T-helper 2 cell treated with Interferon-gamma antibody and Interleukin-4, amounts not matched to agents 5 μg/mL and 100 μg/mL, for 36 hours (primary cell): ENCODE results near the gene LIMCH1.

Experiments
- DNase-seq: peaks from one replicate; pipeline ENCODE4 v3.0.0; 2021; ENCODE audit warnings: low spot score
- H3K27ac Mint-ChIP-seq: one replicate; pipeline ENCODE4 v1.8.0; 2021; ENCODE audit warnings: mild to moderate bottlenecking, mixed read lengths
- H3K27me3 Mint-ChIP-seq: one replicate; pipeline ENCODE4 v1.8.0; 2021; ENCODE audit warnings: low read depth, mixed read lengths
- H3K36me3 Mint-ChIP-seq: one replicate; pipeline ENCODE4 v1.8.0; 2021; ENCODE audit warnings: low read depth, mixed read lengths
- H3K4me1 Mint-ChIP-seq: one replicate; pipeline ENCODE4 v1.8.0; 2021; ENCODE audit warnings: low read depth, mixed read lengths
- H3K4me3 Mint-ChIP-seq: one replicate; pipeline ENCODE4 v1.8.0; 2022; ENCODE audit warnings: mild to moderate bottlenecking, moderate library complexity, mixed read lengths
- H3K9me3 Mint-ChIP-seq: one replicate; pipeline ENCODE4 v1.8.0; 2021; ENCODE audit warnings: mixed read lengths

LIMCH1 gene

DNA sequence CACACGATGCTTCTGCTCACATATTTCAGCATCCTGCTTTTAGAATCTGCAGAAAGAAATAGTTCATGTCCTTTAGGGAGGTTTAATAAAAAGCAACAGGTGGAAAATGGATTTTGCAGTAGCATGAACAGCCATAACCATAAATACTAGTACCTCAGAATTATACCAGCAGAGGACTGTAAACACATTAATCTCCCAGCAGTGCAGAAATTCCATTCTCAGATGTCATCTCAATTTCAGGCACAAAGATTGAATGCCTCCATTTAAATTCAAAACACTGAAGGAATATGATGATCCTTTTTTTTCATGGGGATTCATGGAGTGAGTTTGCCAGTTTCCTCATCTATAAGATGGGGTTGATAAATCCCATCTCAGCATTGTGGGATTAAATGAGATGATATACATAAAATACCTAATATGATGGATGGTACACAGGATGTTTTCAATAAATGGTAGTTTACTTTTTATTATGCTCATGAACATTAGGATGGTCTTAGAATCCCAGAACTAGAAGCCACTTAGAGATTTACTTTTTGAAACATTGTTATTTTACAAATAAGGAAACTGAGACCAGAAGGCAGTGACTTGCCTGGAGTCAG lies 566 bp upstream of the LIMCH1 start:
- H3K27me3 Mint-ChIP-seq, result no peaks in the 10 kb centered on the region
- DNase-seq, result no peak
- no peak overlapping the region for H3K4me3 Mint-ChIP-seq
- no peaks in the 10 kb centered on the region for H3K4me1 Mint-ChIP-seq
- no peak overlapping the region for H3K27ac Mint-ChIP-seq
- no peaks in the 10 kb centered on the region for H3K9me3 Mint-ChIP-seq
- no peaks in the 10 kb centered on the region for H3K36me3 Mint-ChIP-seq

DNA sequence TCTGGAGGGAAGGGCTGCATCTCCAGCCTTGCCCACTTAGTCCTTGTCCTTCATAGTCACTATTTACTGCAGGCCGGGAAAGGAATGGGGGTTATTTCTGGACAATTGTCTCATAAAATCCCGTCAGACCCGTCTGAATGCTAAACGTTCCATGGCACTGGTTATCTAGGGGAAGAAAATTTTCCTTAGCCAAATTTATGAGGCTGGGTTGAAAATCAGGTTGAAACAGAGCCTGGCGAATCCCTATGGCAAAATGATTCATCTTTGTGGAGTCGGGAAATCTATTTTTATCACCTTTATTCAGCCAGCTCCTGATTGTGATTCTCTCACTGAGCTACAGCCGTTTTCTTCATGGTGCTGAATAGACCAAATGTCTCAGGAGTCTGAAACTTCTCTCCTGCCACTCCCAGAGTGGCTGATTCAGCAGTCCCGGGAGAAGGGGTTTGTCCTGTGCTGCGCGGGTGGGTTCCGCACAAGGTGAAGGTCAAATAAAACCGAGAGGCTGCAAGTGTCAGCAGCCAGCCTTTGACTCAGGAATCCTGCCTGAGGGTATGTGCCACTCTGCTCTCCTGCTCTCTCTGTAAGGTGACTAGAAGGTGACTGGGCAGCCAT lies 1.0 kb downstream of the LIMCH1 start:
- Mint-ChIP-seq H3K27me3 (no peaks in the 10 kb centered on the region), H3K4me3 (no peak overlapping the region), H3K9me3 (no peaks in the 10 kb centered on the region), H3K4me1 (no peaks in the 10 kb centered on the region), H3K27ac (no peak overlapping the region), H3K36me3 (no peaks in the 10 kb centered on the region)
- no peak for DNase-seq

DNA sequence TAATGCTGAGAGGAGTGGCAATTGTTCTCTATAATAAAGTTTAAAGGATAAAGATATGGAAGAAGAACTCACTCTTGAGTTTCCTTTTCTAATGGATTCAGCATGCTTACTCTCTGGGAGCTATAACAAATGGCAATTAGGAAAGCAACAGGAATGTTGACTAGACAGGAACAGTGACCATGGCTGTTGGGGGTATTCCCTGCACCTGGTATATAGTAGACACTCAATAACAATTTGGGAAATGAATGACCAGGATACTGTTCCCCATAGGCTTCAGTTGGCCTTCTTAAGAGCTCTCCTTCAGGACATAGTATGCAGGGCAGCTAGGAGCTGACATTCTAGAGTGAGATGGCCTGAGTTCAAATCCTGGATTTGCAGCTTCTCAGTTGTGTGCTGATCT lies 1.8 kb downstream of the LIMCH1 start:
- DNase-seq, result no peak
- H3K27me3 Mint-ChIP-seq, result no peaks in the 10 kb centered on the region
- no peaks in the 10 kb centered on the region for H3K4me1 Mint-ChIP-seq
- H3K9me3 Mint-ChIP-seq, result no peaks in the 10 kb centered on the region
- no peak overlapping the region for H3K27ac Mint-ChIP-seq
- no peak overlapping the region for H3K4me3 Mint-ChIP-seq
- H3K36me3 Mint-ChIP-seq, result no peaks in the 10 kb centered on the region

DNA sequence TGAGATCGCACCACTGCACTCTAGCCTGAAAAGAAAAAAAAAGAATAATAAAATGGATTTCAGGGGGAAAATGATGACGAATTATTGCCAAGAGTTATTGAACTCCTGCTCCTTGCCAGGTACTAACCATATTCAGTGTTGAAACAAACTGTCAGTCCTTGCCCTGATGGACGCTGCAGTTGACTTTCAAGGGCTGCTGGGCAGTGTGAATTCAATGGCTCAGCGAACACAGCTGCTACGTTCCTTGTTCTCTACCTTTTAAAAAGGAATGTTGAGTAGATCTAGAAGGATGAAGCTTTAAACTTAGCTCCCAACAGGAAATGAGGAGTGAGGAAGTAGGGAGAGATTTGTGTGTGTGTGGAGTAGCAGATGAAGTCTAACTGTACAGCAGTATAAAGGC lies 2.7 kb downstream of the LIMCH1 start:
- Mint-ChIP-seq H3K9me3 (no peaks in the 10 kb centered on the region), H3K27ac (no peak overlapping the region), H3K4me3 (no peak overlapping the region), H3K4me1 (no peaks in the 10 kb centered on the region), H3K36me3 (no peaks in the 10 kb centered on the region), H3K27me3 (no peaks in the 10 kb centered on the region)
- DNase-seq, result no peak

DNA sequence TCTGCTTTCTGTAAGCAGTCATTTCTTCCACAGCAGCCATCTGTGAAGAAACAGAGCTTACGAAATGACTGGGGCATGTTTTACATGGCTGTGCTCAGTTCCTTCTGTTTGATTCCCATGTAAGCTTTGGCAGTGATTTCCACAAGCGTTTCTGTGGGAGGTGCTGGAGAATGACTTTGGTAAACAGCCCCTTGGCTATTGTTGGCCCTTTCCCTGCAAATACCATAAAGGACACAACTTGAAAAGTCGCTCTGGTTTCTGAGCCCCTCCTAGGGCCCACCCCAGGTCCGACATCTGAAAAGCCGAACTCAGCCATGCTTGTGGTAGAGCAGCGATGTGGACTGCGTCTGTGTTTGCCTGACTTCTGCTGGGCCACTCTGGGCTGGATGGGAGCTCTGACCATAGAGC lies 3.7 kb downstream of the LIMCH1 start:
- no peak overlapping the region for H3K4me3 Mint-ChIP-seq
- H3K36me3 Mint-ChIP-seq, result no peaks in the 10 kb centered on the region
- H3K4me1 Mint-ChIP-seq, result no peaks in the 10 kb centered on the region
- H3K9me3 Mint-ChIP-seq, result no peaks in the 10 kb centered on the region
- DNase-seq, result no peak
- no peak overlapping the region for H3K27ac Mint-ChIP-seq
- H3K27me3 Mint-ChIP-seq, result no peaks in the 10 kb centered on the region

DNA sequence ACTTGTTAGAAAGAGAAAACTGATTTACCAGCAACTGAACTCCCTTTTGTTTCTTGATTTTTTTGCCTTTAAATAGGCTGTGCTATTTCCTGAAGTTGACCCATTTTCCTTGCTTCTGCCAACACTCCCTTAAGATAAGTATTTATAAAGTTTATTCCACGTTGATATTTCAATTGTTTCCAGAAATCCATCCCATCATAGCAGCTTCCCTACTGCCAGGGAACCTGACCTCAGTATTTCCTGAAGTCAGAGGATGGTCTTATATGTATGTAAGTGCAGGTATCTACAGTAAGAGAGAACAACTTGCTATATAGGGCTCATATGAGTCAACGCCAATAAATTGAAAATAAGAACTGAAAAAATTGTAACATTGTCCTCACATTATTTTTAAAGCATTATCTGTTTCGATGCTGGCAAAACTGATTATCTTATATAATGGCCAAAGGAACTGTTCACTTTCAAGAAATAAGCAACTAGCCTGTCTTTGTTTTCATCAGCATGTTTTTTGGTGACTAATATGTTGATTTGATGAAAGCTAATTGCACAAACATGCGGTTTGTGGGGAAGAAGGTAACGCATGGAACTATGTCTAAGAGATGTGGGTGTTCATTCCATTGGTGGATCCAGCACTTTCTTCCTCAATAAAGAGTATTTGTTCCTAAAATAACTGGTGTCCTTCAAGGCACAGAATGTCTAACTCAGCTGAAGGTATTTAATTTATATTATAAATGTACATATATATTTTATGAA lies 4.7 kb downstream of the LIMCH1 start:
- no peaks in the 10 kb centered on the region for H3K4me1 Mint-ChIP-seq
- no peak overlapping the region for H3K4me3 Mint-ChIP-seq
- H3K9me3 Mint-ChIP-seq, result no peaks in the 10 kb centered on the region
- no peaks in the 10 kb centered on the region for H3K36me3 Mint-ChIP-seq
- no peaks in the 10 kb centered on the region for H3K27me3 Mint-ChIP-seq
- no peak overlapping the region for H3K27ac Mint-ChIP-seq
- DNase-seq, result no peak

DNA sequence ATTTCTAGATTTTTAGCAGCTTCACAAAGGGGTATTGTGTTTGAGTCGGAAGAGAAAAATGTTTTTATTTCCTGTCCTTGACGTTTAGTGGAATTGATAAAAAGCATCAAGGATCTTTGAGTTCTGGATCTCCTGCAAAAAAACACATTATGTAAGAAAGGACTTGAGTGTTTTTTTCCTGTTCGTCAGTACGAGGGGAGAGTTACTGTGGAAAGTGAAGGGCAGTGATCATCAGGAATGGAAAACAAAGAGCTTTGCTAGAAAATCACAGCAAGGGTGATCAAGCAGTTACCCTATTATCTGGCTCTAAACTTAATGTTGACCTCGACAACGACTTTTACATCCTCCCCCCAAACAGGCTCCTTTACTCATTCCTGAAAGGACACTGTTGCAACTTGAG lies 7.3 kb downstream of the LIMCH1 start:
- H3K27ac Mint-ChIP-seq, result no peak overlapping the region
- H3K4me1 Mint-ChIP-seq, result no peaks in the 10 kb centered on the region
- H3K9me3 Mint-ChIP-seq, result no peaks in the 10 kb centered on the region
- H3K4me3 Mint-ChIP-seq, result no peak overlapping the region
- H3K27me3 Mint-ChIP-seq, result no peaks in the 10 kb centered on the region
- H3K36me3 Mint-ChIP-seq, result no peaks in the 10 kb centered on the region
- DNase-seq, result no peak

DNA sequence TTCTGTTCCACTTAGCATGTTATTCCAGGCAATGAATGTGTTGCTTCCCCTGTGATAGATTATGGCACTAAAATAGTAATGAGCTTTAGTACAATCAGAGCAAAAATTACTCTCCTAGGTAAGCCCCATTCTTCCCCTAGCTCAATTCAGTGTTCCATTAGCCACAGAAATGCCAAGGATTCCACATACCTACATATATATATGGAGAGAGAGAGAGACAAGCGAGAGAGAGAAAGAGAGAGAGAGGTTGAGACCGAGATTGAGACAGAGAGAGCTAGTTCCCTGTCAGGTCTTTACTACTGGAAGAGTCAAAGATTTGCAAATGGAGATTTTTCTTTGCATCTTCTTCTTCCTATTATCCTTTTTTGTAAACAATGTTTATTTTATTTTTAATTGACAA lies 8.7 kb downstream of the LIMCH1 start:
- no peaks in the 10 kb centered on the region for H3K36me3 Mint-ChIP-seq
- H3K4me1 Mint-ChIP-seq, result no peaks in the 10 kb centered on the region
- no peak for DNase-seq
- no peak overlapping the region for H3K4me3 Mint-ChIP-seq
- no peaks in the 10 kb centered on the region for H3K9me3 Mint-ChIP-seq
- no peak overlapping the region for H3K27ac Mint-ChIP-seq
- no peaks in the 10 kb centered on the region for H3K27me3 Mint-ChIP-seq

DNA sequence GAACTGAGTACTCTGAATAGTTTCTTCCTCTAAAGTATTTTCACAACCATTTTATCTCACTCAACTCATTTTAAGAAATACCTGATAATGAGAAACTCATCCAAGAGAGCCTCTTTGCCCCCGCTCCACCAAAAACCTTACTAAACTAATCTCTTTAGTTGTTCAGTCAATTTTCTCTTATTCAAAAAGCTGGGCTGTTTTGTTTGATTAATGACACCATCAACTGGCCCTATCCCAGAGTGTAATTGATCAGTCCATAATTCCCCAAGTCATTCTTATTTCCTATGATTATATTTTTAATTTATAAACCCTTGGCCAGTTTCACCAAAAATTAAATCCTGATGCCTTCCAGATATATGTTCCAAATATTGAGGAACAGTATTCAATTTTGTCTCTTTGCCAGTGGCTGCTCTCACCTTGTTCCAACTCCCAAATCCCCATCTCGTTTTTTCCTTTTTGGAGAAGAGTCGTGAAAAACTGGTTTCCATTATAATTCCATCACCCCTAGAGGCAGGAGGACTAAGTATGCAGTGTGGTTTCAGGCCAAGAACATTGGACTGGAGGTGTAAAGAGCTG lies 10.4 kb downstream of the LIMCH1 start:
- no peaks in the 10 kb centered on the region for H3K9me3 Mint-ChIP-seq
- H3K4me3 Mint-ChIP-seq, result no peak overlapping the region
- no peaks in the 10 kb centered on the region for H3K27me3 Mint-ChIP-seq
- H3K27ac Mint-ChIP-seq, result no peak overlapping the region
- no peak for DNase-seq
- no peaks in the 10 kb centered on the region for H3K4me1 Mint-ChIP-seq
- no peaks in the 10 kb centered on the region for H3K36me3 Mint-ChIP-seq

DNA sequence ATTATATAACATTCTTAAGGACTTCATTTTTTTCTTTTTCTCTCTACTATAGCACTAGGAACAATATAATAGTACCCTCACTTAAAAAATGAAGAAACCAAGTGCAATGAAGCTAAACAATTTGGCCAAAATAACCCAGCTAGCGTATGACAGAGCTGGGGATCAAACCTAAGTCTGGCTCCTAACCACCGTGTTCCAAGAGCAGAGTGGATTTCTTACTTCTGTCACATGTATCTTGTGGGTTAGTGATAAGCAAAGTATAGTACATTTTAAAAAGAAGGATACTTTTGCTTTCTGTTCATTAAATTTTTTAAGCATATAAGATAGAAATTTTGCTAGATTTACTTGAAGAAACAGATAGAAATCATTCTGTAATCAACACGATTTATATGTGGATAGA lies 11.5 kb downstream of the LIMCH1 start:
- Mint-ChIP-seq H3K27me3 (no peaks in the 10 kb centered on the region), H3K4me1 (no peaks in the 10 kb centered on the region)

DNA sequence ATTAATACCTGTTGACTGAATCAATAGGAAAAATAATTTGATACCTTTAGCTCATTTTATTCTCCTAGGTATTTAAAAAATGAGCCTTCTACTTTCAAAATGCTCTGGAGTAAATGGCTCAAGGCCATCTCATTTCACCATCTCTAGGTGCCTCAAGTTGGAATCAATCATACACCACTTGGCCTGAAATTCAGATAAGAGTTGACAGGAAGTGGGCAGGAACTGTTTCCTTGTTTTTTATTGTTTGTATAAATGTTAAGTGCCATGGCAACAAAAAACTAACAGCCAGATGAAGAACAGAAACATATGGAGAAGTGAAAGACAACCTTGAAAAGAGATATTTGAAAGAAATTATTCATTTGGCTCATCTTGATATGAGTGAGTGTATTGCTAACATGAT lies 12.4 kb downstream of the LIMCH1 start:
- no peaks in the 10 kb centered on the region for H3K27me3 Mint-ChIP-seq

More for the DNA sequence above, 11.5 kb downstream of the LIMCH1 start:
- H3K4me3 Mint-ChIP-seq, result no peak overlapping the region
- DNase-seq, result no peak
- no peaks in the 10 kb centered on the region for H3K9me3 Mint-ChIP-seq
- no peak overlapping the region for H3K27ac Mint-ChIP-seq
- no peaks in the 10 kb centered on the region for H3K36me3 Mint-ChIP-seq

DNA sequence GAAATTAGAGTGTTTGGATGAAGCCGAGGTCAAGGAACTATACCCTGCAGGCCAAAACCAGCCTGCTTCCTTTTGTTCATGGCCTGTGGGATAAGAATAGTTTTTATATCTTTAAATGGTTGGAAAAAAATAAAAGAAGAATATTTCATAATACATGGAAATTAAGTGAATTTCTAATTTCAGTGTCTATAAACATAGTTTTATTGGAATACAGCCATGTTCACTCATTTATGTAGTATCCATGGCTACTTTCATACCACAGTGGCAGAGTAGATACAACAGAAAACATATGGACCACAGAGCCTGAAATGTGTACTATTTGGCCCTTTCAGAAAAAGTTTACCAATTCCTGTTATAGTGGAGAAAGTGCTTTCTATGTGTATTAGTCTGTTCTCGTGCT lies 13.6 kb downstream of the LIMCH1 start:
- no peak overlapping the region for H3K4me3 Mint-ChIP-seq
- H3K27me3 Mint-ChIP-seq, result no peaks in the 10 kb centered on the region
- H3K9me3 Mint-ChIP-seq, result no peaks in the 10 kb centered on the region
- no peaks in the 10 kb centered on the region for H3K4me1 Mint-ChIP-seq
- no peak for DNase-seq
- H3K27ac Mint-ChIP-seq, result no peak overlapping the region
- H3K36me3 Mint-ChIP-seq, result no peaks in the 10 kb centered on the region

More for the DNA sequence above, 12.4 kb downstream of the LIMCH1 start:
- H3K4me1 Mint-ChIP-seq, result no peaks in the 10 kb centered on the region
- H3K4me3 Mint-ChIP-seq, result no peak overlapping the region
- DNase-seq, result no peak
- H3K36me3 Mint-ChIP-seq, result no peaks in the 10 kb centered on the region
- no peaks in the 10 kb centered on the region for H3K9me3 Mint-ChIP-seq
- no peak overlapping the region for H3K27ac Mint-ChIP-seq

DNA sequence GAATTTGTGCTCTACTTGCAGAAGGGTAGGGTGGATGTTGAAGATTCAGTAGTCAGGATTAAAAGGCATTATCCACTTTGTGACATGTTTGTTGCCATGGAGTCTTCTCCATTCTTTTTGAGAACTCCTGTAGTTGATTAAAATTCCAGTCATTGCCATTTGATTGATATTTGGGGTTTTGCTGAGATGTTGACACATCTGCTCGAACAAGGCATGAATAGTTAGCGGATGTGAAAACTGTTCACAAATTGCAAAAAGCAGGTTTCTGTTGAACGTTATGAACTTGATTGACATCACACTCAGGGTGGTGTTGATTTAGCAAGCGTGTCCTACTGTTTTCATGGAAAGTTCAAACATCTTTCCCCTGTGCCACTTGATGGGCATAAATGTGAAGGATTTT lies 16.9 kb downstream of the LIMCH1 start:
- Mint-ChIP-seq H3K27ac (no peak overlapping the region), H3K27me3 (no peaks in the 10 kb centered on the region), H3K4me1 (no peaks in the 10 kb centered on the region), H3K36me3 (no peaks in the 10 kb centered on the region), H3K4me3 (no peak overlapping the region), H3K9me3 (no peaks in the 10 kb centered on the region)
- DNase-seq, result no peak

DNA sequence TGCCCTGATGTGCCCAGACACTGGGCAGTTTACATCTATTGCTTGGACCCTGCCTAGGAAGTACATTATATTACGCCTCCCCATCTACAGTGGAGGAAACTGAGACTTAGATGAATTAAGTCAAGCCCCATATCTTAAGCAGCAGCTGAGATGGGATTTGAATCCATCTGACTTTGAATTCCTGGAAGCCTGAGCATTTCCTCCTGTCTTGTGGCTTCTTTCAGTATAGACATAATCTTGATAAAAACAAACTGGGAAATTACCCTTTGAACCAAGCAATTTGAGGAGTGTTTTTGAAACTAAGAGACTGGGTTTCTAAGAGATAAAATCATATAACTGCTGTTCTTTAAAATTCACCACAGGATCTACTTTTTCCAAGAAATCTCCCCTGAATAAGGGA lies 18.6 kb downstream of the LIMCH1 start:
- no peaks in the 10 kb centered on the region for H3K27me3 Mint-ChIP-seq

More for the DNA sequence above, 18.6 kb downstream of the LIMCH1 start:
- Mint-ChIP-seq H3K36me3 (no peaks in the 10 kb centered on the region), H3K9me3 (no peaks in the 10 kb centered on the region), H3K4me3 (no peak overlapping the region), H3K27ac (no peak overlapping the region), H3K4me1 (no peaks in the 10 kb centered on the region)
- no peak for DNase-seq
